WERI-Rb-1 (cell line): ENCODE data around the gene WHRN.

Source experiments
- DNase-seq: peaks from one replicate; pipeline ENCODE4 v3.0.0-alpha.2; 2020
- H3K27ac ChIP-seq: fragments of 250-450 bp; sonication (Bioruptor Pico); 2 replicates; pipeline ENCODE4 v1.5.1; 2020; ENCODE audit warnings: mild to moderate bottlenecking, moderate library complexity
- H3K27me3 ChIP-seq: fragments of 250-450 bp; sonication (Bioruptor Pico); 2 replicates; pipeline ENCODE4 v1.5.1; 2021; ENCODE audit warnings: mild to moderate bottlenecking, low read depth, moderate library complexity; ENCODE audit not compliant: insufficient read depth, severe bottlenecking
- H3K36me3 ChIP-seq: fragments of 250-450 bp; sonication (Bioruptor Pico); 2 replicates; pipeline ENCODE4 v1.5.1; 2020; ENCODE audit warnings: mild to moderate bottlenecking, moderate library complexity
- H3K4me3 ChIP-seq: 2 replicates; pipeline ENCODE4 v1.5.1; 2011; ENCODE audit warnings: low read depth, mild to moderate bottlenecking, control low read depth, low read length
- H3K9me3 ChIP-seq: fragments of 250-450 bp; sonication (Bioruptor Pico); 2 replicates; pipeline ENCODE4 v1.5.1; 2021; ENCODE audit warnings: mild to moderate bottlenecking, moderate library complexity; ENCODE audit not compliant: severe bottlenecking
- CTCF ChIP-seq: IDR thresholded peaks from 2 replicates; pipeline ENCODE4 v1.5.1; 2011; ENCODE audit warnings: low read depth, mild to moderate bottlenecking, control low read depth, inconsistent platforms, low read length

The WHRN gene

GRCh38 chr9:114467226-114467750, 38.0 kb downstream of the WHRN start:
- no peak for DNase-seq
- Histone ChIP-seq H3K27me3 (no peaks in the 10 kb centered on the region), H3K36me3 (peaks cover 3% of the 10 kb centered on the region; the same call in 1 of the 2 replicates), H3K4me3 (no peak overlapping the region), H3K27ac (no peak overlapping the region), H3K9me3 (peaks cover 6% of the 10 kb centered on the region)
- TF ChIP-seq CTCF, result no peak

GRCh38 chr9:114465906-114466900, 39.1 kb downstream of the WHRN start:
- H3K9me3 ChIP-seq, result peaks cover 6% of the 10 kb centered on the region
- no peak for DNase-seq
- TF ChIP-seq CTCF, result no peak
- no peak overlapping the region for H3K4me3 ChIP-seq
- H3K27ac ChIP-seq, result no peak overlapping the region
- peaks cover 3% of the 10 kb centered on the region; the same call in 1 of the 2 replicates for H3K36me3 ChIP-seq
- no peaks in the 10 kb centered on the region for H3K27me3 ChIP-seq

GRCh38 chr9:114465417-114465816, 39.9 kb downstream of the WHRN start:
- H3K36me3 ChIP-seq, result peaks cover 3% of the 10 kb centered on the region; the same call in 1 of the 2 replicates
- no peaks in the 10 kb centered on the region for H3K27me3 ChIP-seq
- TF ChIP-seq CTCF, result no peak
- H3K27ac ChIP-seq, result no peak overlapping the region
- DNase-seq, result no peak
- no peak overlapping the region for H3K4me3 ChIP-seq
- H3K9me3 ChIP-seq, result peaks cover 6% of the 10 kb centered on the region

GRCh38 chr9:114464281-114465051, 40.8 kb downstream of the WHRN start:
- no peak for TF ChIP-seq CTCF
- no peak for DNase-seq
- Histone ChIP-seq H3K27ac (no peak overlapping the region), H3K9me3 (peaks cover 3% of the 10 kb centered on the region), H3K36me3 (peaks cover 5% of the 10 kb centered on the region; the same call in 1 of the 2 replicates), H3K4me3 (no peak overlapping the region), H3K27me3 (no peaks in the 10 kb centered on the region)

- Histone ChIP-seq H3K27me3 (no peaks in the 10 kb centered on the region), H3K36me3 (peaks cover 2% of the 10 kb centered on the region; the same call in 1 of the 2 replicates), H3K27ac (no peak overlapping the region), H3K4me3 (no peak overlapping the region), H3K9me3 (peaks cover 3% of the 10 kb centered on the region)
- no peak for DNase-seq
- TF ChIP-seq CTCF, result no peak
These were observed 42.5 kb downstream of the WHRN start for GRCh38 chr9:114462791-114463190.
